HEK293 (cell line): ENCODE results near the gene CNOT2.

Experiments used
- CTCF ChIP-seq: fragments of 450-650 bp; formaldehyde crosslinking; IDR thresholded peaks from 2 replicates; pipeline ENCODE4 v1.5.1; 2016; ENCODE audit warnings: missing biosample characterization, missing genetic modification characterization
- ELK4 ChIP-seq: IDR thresholded peaks from 2 replicates; pipeline ENCODE4 v1.6.1; 2011; ENCODE audit warnings: mild to moderate bottlenecking, low read depth, low read length, borderline replicate concordance
- KLF10 ChIP-seq: fragments of 450-650 bp; IDR thresholded peaks from 2 replicates; pipeline ENCODE4 v1.5.1; 2018; ENCODE audit warnings: missing biosample characterization, mild to moderate bottlenecking, missing genetic modification characterization
- PBX3 ChIP-seq: sonication (generic); formaldehyde crosslinking; IDR thresholded peaks from 2 replicates; pipeline ENCODE4 v1.8.1; 2022; ENCODE audit warnings: mild to moderate bottlenecking, moderate library complexity, missing genetic modification reagents
- REPIN1 ChIP-seq: fragments of 450-650 bp; formaldehyde crosslinking; IDR thresholded peaks from 2 replicates; pipeline ENCODE4 v1.5.1; 2017; ENCODE audit warnings: missing biosample characterization, missing genetic modification characterization, low read depth
- TCF7L2 ChIP-seq: IDR thresholded peaks from 2 replicates; pipeline ENCODE4 v1.6.1; 2011; ENCODE audit warnings: low read depth, mild to moderate bottlenecking, inconsistent platforms, low read length, moderate library complexity, borderline replicate concordance
- ZBTB1 ChIP-seq: fragments of 450-650 bp; formaldehyde crosslinking; IDR thresholded peaks from 2 replicates; pipeline ENCODE4 v1.5.1; 2016; ENCODE audit warnings: missing biosample characterization, missing genetic modification characterization
- ZBTB21 ChIP-seq: fragments of 450-650 bp; formaldehyde crosslinking; IDR thresholded peaks from 2 replicates; pipeline ENCODE4 v1.5.1; 2017; ENCODE audit warnings: missing biosample characterization, missing genetic modification characterization
- ZBTB49 ChIP-seq: fragments of 450-650 bp; formaldehyde crosslinking; IDR thresholded peaks from 2 replicates; pipeline ENCODE4 v1.5.1; 2016; ENCODE audit warnings: missing biosample characterization, missing genetic modification characterization, low read depth
- ZBTB6 ChIP-seq: fragments of 450-650 bp; formaldehyde crosslinking; IDR thresholded peaks from 2 replicates; pipeline ENCODE4 v1.5.1; 2017; ENCODE audit warnings: missing biosample characterization, missing genetic modification characterization
- ZNF121 ChIP-seq: fragments of 450-650 bp; formaldehyde crosslinking; IDR thresholded peaks from 2 replicates; pipeline ENCODE4 v1.5.1; 2016; ENCODE audit warnings: missing biosample characterization, missing genetic modification characterization
- ZNF791 ChIP-seq: fragments of 450-650 bp; formaldehyde crosslinking; IDR thresholded peaks from 2 replicates; pipeline ENCODE4 v1.5.1; 2016; ENCODE audit warnings: missing biosample characterization, missing genetic modification characterization

GRCh38 chr12:70278945-70279344, 35.7 kb downstream of the CNOT2 start:
- no peak for TF ChIP-seq KLF10
- TF ChIP-seq CTCF = no peak
- no peak for TF ChIP-seq ZBTB1 (tag by site-specific recombination)
- no peak for TF ChIP-seq ZNF121 (tag by site-specific recombination)
- no peak for TF ChIP-seq ELK4
- TF ChIP-seq ZNF791 (tag by site-specific recombination) = no peak
- no peak for TF ChIP-seq PBX3 (CRISPR knock-in tag)
- TF ChIP-seq ZBTB6 (tag by site-specific recombination) = no peak
- TF ChIP-seq REPIN1 (tag by site-specific recombination) = no peak
- TF ChIP-seq TCF7L2 = no peak
- TF ChIP-seq ZBTB21 (tag by site-specific recombination) = no peak
- TF ChIP-seq ZBTB49 = no peak
